AG09309 (cell line): Measurements from ENCODE around the gene DERL2.

Source experiments
- DNase-seq: peaks from one replicate; pipeline ENCODE4 v3.0.0-alpha.2; 2010; ENCODE audit warnings: low read depth
- H3K4me3 ChIP-seq: 2 replicates; pipeline ENCODE4 v1.5.1; 2011; ENCODE audit warnings: mild to moderate bottlenecking, low read depth, low read length, moderate library complexity; ENCODE audit not compliant: control insufficient read depth
- TF ChIP-seq, protein P1 (sequence below): IDR thresholded peaks from 2 replicates; pipeline ENCODE4 v1.5.1; 2011; ENCODE audit warnings: mild to moderate bottlenecking, low read depth, low read length, inconsistent platforms; ENCODE audit not compliant: insufficient read depth, control insufficient read depth; ENCODE audit errors: missing control alignments

The DERL2 gene

DNA sequence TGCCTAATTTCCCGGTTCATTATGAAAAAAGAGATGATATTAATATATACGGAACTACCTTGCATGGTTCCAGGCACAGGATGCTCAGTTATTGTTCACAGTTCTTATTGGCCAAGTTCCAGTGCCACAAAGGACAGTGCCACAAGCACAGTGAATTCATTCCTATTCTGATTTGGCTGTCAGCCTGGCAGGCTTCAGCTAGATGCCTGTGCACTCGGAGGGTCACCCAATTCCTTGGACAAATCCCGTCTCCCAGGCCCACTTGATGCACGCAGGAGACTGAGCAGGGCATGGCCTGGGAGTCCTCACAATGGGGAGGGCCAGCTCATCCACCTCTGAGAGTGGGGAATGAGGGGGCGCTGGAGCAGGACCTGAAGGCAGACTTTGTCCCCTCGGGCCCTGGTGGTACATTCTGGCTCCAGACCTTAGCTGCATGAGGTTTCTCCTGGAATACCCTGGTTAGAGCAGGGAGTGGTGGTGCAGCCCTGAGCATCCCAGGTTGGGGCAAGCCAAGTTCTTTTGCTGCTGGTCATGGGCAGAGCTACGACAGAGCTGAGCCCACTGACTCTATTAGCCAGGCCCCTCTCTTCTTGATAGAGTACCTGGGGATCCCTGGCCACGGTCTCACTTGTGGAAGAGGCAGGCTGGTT lies 41.7 kb upstream of the DERL2 start:
- TF ChIP-seq, protein P1, sequence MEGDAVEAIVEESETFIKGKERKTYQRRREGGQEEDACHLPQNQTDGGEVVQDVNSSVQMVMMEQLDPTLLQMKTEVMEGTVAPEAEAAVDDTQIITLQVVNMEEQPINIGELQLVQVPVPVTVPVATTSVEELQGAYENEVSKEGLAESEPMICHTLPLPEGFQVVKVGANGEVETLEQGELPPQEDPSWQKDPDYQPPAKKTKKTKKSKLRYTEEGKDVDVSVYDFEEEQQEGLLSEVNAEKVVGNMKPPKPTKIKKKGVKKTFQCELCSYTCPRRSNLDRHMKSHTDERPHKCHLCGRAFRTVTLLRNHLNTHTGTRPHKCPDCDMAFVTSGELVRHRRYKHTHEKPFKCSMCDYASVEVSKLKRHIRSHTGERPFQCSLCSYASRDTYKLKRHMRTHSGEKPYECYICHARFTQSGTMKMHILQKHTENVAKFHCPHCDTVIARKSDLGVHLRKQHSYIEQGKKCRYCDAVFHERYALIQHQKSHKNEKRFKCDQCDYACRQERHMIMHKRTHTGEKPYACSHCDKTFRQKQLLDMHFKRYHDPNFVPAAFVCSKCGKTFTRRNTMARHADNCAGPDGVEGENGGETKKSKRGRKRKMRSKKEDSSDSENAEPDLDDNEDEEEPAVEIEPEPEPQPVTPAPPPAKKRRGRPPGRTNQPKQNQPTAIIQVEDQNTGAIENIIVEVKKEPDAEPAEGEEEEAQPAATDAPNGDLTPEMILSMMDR, result no peak
- no peak for DNase-seq
- H3K4me3 ChIP-seq, result no peak overlapping the region

GRCh38 chr17:5526821-5527598 lies 41.0 kb upstream of the DERL2 start:
- peak; percentile 87 for DNase-seq
- no peak overlapping the region for H3K4me3 ChIP-seq
- TF ChIP-seq, protein P1, result no peak

DNA sequence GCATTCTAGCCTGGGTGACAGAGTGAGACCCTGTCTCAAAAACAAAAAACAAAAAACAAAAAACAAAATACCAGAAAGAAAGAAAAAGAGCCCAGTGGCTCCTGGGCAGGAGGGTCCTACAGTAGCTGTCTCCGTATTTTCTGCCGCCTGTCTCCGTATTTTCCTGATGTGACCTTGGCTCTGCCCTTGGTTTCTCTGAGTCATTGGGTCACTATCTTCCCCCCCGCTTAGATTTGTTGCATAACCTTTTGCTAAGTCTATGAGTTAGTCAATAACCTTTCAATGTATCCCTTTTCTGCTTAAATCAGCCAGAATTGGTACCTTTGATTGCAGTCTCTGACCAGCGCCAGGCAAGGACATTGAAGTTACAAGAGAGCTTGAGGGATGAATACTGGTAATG lies 37.3 kb upstream of the DERL2 start:
- no peak overlapping the region for H3K4me3 ChIP-seq
- TF ChIP-seq, protein P1, result no peak
- no peak for DNase-seq

DNA sequence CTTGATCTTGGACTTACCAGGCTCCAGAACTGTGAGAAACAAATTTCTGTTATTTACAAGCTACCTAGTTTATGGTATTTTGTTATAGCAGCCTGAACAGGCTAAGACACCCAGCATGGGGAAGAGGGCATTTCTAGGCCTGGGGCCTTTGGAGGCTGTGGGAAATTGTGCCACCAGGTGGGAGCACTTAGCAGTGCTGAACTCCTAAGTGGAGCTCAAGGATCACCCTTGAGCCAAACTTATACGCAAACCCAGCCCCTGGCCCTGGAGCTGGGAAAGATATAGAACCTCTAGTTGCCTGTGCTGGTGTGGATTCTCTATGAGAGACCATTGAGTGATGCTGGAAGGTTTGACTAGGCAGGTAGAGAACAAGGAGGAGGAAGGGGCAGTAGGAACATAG lies 36.5 kb upstream of the DERL2 start:
- no peak for DNase-seq
- no peak overlapping the region for H3K4me3 ChIP-seq
- TF ChIP-seq, protein P1, result no peak

DNA sequence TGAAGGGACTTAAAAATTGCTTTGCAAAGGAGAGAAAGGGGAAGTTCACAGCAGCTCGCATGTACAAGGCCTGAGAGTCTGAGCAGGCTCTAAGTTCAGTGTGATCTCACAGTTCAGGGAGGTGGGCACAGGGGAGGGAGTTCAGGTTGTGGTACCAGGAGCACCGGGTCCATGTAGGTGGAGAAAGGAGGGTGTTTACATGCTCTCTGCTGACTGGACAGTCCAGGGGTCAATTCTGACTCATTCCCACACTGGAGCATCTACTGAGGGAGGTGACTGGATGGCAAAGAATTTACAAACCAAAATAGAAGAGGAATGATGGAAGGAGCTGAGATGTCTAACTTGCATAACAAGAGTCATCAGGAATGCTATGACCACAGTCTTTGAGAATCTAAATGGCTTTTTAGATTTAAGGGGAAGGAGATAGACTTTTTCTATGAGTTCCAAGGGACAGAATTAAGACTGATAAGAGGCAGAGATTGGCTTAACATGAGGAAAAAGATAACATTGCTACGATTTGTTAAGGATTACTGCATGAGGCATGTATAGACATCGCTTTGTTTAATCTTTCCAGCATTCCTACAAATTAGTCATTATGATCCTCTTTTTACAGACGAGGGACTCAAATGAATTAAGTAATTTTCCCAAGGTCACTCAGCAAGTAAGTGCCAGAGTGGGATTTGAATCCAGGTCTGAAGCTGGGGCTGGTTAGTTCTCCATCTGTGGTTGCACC lies 30.2 kb upstream of the DERL2 start:
- DNase-seq, result peak; percentile 90
- TF ChIP-seq, protein P1, result no peak
- no peak overlapping the region for H3K4me3 ChIP-seq

- no peak overlapping the region for H3K4me3 ChIP-seq
- no peak for DNase-seq
- TF ChIP-seq, protein P1, result no peak
Observed at GRCh38 chr17:5514976-5515375, 29.0 kb upstream of the DERL2 start.
